Fibroblast of lung (primary cell): Measurements from ENCODE around the gene MEN1.

ENCODE experiments used
- EZH2 ChIP-seq: IDR thresholded peaks from 2 replicates; pipeline ENCODE4 v1.5.1; 2012; ENCODE audit warnings: low read length, control low read depth, mild to moderate bottlenecking; ENCODE audit errors: missing control alignments
- TF ChIP-seq, protein P1 (sequence below), 2 donors: IDR thresholded peaks in 1 of 2; conservative IDR thresholded peaks in 1 of 2; 1 replicate in 1 of 2; 2 replicates in 1 of 2; pipeline ENCODE4 v1.5.1; 2011 to 2012; ENCODE audit warnings: low read length in 2 of 2, control low read depth in 1 of 2, inconsistent platforms in 1 of 2, low read depth in 1 of 2, mild to moderate bottlenecking in 1 of 2

DNA sequence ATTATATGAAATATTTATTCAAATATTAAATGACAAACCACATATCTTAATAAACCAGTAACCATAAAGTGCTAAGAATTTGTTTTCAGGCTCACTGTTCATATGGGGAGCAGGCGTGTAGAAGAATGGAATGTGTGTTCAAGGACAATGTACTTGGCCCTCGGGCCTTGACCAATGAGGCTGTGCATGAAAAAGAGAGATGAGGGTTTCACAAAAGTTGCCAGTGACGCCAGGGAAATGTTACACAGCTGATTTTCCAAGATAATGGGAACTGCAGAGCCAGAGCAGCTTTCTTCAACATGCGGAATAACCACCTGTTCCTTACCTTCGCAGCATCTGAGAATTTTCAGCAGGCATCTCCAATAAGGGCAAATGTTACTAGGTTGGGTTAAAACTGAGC is 36.2 kb downstream of the MEN1 start:
- TF ChIP-seq, protein P1, sequence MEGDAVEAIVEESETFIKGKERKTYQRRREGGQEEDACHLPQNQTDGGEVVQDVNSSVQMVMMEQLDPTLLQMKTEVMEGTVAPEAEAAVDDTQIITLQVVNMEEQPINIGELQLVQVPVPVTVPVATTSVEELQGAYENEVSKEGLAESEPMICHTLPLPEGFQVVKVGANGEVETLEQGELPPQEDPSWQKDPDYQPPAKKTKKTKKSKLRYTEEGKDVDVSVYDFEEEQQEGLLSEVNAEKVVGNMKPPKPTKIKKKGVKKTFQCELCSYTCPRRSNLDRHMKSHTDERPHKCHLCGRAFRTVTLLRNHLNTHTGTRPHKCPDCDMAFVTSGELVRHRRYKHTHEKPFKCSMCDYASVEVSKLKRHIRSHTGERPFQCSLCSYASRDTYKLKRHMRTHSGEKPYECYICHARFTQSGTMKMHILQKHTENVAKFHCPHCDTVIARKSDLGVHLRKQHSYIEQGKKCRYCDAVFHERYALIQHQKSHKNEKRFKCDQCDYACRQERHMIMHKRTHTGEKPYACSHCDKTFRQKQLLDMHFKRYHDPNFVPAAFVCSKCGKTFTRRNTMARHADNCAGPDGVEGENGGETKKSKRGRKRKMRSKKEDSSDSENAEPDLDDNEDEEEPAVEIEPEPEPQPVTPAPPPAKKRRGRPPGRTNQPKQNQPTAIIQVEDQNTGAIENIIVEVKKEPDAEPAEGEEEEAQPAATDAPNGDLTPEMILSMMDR (conservative IDR thresholded peaks at IDR 0.05 in 1 of 2, IDR thresholded peaks at IDR 0.05 in 1 of 2; ENCODE audit: low read depth in 1 of 2, low read length in 2 of 2): no peak
- no peak for TF ChIP-seq EZH2
